H7 (cell line): ENCODE measurements around the gene TREML2. TPM values are rescaled to one million over a fixed set of nuclear protein-coding genes. Genes with fewer than 3 reads are reported as not detected.

Source experiments
- DNase-seq: peaks from one replicate; pipeline ENCODE4 v3.0.0; 2012
- H3K27me3 ChIP-seq: 2 replicates; pipeline ENCODE4 v1.6.0; 2011; ENCODE audit warnings: mild to moderate bottlenecking, low read length; ENCODE audit not compliant: control insufficient read depth, insufficient read depth
- H3K36me3 ChIP-seq: replicated peaks from 2 replicates; pipeline ENCODE4 v1.5.1; 2011; ENCODE audit warnings: low read length; ENCODE audit not compliant: control insufficient read depth, insufficient read depth
- H3K4me3 ChIP-seq: 2 replicates; pipeline ENCODE4 v1.5.1; 2011; ENCODE audit warnings: low read depth, mild to moderate bottlenecking, control low read depth, low read length, moderate library complexity; ENCODE audit not compliant: insufficient read depth
- total RNA-seq: library from RNA; depleted of rRNA; stranded (reverse); fragments of >200 nt; shearing (Covaris generic); gene quantifications from 2 replicates; pipeline ENCODE4 v1.2.3, GENCODE V29; 2014

The TREML2 gene
- total RNA-seq, 1 experiment from 2014 or later: not detected

- DNase-seq: no peak
- no peaks in the 10 kb centered on the region for H3K36me3 ChIP-seq
- H3K4me3 ChIP-seq: no peak overlapping the region
- H3K27me3 ChIP-seq: no peaks in the 10 kb centered on the region
Observed at GRCh38 chr6:41175084-41175483, 25.9 kb downstream of the TREML2 start.

DNA sequence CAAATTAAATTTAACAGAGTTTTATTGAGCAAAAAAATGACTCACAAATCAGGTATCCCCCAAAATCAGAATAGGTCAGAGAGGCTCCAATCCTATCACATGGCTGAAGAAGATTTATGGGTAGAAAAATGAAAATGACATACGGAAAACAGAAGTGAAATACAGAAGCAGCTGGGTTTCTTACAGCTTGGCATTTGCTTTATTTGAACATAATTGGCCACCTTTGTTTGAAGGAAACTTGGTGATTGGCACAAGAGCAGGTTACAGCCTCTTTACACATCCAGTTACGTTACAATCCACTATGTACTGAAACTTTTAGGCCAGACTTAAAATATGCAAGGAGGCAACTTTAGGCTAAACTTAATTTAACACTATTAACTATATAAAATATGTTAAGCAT lies 26.3 kb downstream of the TREML2 start:
- H3K4me3 ChIP-seq: no peak overlapping the region
- no peaks in the 10 kb centered on the region for H3K36me3 ChIP-seq
- no peaks in the 10 kb centered on the region for H3K27me3 ChIP-seq
- DNase-seq: no peak

DNA sequence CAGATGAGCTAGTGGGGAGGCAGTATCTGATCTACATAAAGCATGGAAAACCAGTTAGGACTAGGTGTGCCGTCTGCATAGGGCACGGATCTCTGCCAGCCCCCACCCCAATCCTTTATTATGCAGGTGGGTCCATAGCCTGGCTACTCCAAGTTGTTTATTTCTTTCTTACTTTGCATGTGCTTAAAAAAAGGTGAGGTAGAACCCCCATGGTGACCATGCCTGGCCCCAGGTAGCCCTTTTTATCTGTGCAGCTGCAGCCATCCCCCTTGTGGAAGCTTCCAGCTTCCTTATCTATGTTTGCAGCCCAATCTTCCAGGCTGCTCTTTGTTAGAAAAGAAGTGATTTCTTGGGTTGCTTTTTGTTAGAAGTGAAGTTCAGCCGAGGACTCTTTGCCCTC lies 29.0 kb downstream of the TREML2 start:
- H3K4me3 ChIP-seq: no peak overlapping the region
- DNase-seq: peak; percentile 66
- no peaks in the 10 kb centered on the region for H3K36me3 ChIP-seq
- H3K27me3 ChIP-seq: no peaks in the 10 kb centered on the region

DNA sequence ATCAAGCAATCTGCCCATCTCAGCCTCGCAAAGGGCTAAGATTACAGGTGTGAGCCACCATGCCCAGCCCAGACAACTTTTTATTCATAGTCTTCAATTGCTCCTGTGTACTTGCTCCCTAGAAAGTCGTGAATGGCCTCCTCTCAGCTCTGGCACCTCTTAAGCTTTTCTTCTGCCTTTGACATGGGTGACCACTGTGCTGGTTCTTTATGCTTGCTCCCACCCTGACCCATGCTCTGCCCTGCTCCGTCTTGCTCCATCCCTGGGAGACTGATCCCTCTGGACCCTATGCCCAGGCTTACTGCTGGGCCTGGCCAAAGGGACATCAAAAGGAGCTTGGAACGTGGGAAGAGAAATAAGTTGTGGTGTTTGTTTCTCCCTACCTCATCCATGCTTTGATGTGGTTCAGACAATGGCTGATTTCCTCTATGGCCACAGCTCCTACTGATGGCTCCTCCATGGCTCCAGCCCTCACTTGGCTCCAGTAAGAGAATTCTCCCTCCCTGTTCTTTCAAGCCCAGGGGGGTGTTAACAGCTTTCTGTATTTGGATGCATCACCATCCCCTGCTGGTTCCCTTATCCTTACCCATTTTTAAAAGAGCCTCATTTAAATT lies 30.3 kb downstream of the TREML2 start:
- Histone ChIP-seq H3K27me3 (no peaks in the 10 kb centered on the region), H3K36me3 (no peaks in the 10 kb centered on the region), H3K4me3 (no peak overlapping the region)
- no peak for DNase-seq

GRCh38 chr6:41167173-41167963 lies 33.6 kb downstream of the TREML2 start:
- Histone ChIP-seq H3K36me3 (no peaks in the 10 kb centered on the region), H3K4me3 (no peak overlapping the region), H3K27me3 (no peaks in the 10 kb centered on the region)
- peak; percentile 66 for DNase-seq

- DNase-seq: no peak
- Histone ChIP-seq H3K27me3 (no peaks in the 10 kb centered on the region), H3K36me3 (no peaks in the 10 kb centered on the region), H3K4me3 (no peak overlapping the region)
Observed at GRCh38 chr6:41164551-41165120, 36.3 kb downstream of the TREML2 start.

GRCh38 chr6:41163419-41163717 lies 37.6 kb downstream of the TREML2 start:
- Histone ChIP-seq H3K36me3 (no peaks in the 10 kb centered on the region), H3K4me3 (no peak overlapping the region), H3K27me3 (no peaks in the 10 kb centered on the region)
- no peak for DNase-seq

DNA sequence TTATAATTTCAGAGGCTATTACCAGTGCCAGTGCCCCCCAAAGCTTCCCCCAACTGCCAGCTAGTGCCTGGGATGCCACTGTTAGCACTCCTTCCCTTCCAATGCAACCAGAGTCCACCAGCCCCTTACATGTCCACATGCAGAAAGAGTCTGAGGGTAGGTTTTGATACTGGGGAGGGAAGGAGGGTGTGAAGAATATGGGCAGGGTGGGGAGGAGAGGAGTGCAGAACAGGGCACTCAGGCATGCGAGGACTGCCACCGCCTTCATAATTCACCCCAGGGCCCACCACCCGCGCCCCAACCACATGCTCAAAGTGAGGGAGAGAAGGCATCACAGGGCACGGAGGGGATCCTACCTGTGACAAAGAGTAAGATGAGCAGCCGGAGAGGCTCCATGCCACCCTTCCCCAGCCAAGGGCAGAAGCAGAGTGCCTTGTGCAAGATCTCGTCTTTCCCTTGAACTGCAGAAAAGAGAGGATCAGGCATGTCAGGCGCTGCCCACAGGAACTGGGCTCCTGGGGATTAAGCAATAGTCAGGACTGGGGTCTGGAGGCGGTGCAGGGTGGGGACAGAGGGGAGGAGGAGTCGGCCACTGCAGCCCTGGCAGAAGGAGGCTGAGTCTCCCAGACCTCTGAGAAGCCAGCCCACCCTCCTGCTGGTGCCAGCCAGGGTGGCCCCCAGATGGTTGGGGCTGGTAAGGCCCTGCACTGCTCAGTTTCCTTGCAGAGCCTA lies 38.1 kb downstream of the TREML2 start, which contains the start of gene TREM2:
Gene TREM2 (minus strand): TSS at position 430 of the 732 bp plus-strand sequence. CDS start 34 bp downstream, at position 396.
- no peak for DNase-seq
- H3K36me3 ChIP-seq: no peaks in the 10 kb centered on the region
- no peak within 1 kb of the TSS for H3K4me3 ChIP-seq
- no peaks in the 10 kb centered on the region for H3K27me3 ChIP-seq

GRCh38 chr6:41161851-41162552 lies 38.9 kb downstream of the TREML2 start:
- Histone ChIP-seq H3K27me3 (no peaks in the 10 kb centered on the region), H3K36me3 (no peaks in the 10 kb centered on the region), H3K4me3 (no peak overlapping the region)
- DNase-seq: no peak

- Histone ChIP-seq H3K4me3 (no peak overlapping the region), H3K36me3 (no peaks in the 10 kb centered on the region), H3K27me3 (no peaks in the 10 kb centered on the region)
- DNase-seq: no peak
Observed at GRCh38 chr6:41161380-41161779, 39.6 kb downstream of the TREML2 start.

- DNase-seq: no peak
- H3K36me3 ChIP-seq: no peaks in the 10 kb centered on the region
- H3K27me3 ChIP-seq: no peaks in the 10 kb centered on the region
- no peak overlapping the region for H3K4me3 ChIP-seq
Observed at GRCh38 chr6:41160933-41161332, 40.0 kb downstream of the TREML2 start.

GRCh38 chr6:41159415-41160082 lies 41.4 kb downstream of the TREML2 start:
- no peak overlapping the region for H3K4me3 ChIP-seq
- DNase-seq: no peak
- no peaks in the 10 kb centered on the region for H3K27me3 ChIP-seq
- H3K36me3 ChIP-seq: no peaks in the 10 kb centered on the region

- no peak for DNase-seq
- no peaks in the 10 kb centered on the region for H3K36me3 ChIP-seq
- H3K27me3 ChIP-seq: no peaks in the 10 kb centered on the region
- H3K4me3 ChIP-seq: no peak overlapping the region
Observed at GRCh38 chr6:41157323-41157722, 43.6 kb downstream of the TREML2 start.

DNA sequence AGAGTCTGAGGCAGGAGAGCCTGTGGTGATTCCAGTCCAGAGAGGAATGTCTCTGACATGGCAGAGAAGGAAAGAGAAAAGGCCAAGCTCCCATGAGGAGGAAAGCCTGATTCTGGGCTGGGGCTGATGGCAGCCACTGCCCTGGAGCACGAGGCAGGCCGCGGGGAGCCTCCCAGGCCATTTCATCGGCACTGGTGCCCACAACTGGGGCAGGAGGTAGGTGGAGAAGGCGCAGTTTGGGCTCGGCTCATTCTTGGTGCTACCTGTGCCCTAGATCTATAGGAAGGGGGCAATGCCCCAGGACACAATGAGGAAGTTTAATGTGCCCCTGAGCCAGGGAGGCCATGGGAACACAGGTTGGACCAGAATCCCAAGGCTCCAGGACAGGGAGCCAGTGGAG lies 44.2 kb downstream of the TREML2 start:
- Histone ChIP-seq H3K4me3 (no peak overlapping the region), H3K27me3 (no peaks in the 10 kb centered on the region), H3K36me3 (no peaks in the 10 kb centered on the region)
- no peak for DNase-seq
